Trophoblast cell (in vitro differentiated cells and primary cell): ENCODE measurements around the gene TRMT61B.

Source experiments
- DNase-seq, 2 donors: peaks; one replicate each; pipeline ENCODE4 v3.0.0-alpha.2; 2016
- H2AFZ ChIP-seq: 2 replicates; pipeline ENCODE4 v1.6.1; 2013; ENCODE audit warnings: low read length, moderate library complexity, mild to moderate bottlenecking; ENCODE audit not compliant: insufficient read depth, poor library complexity
- H2AK5ac ChIP-seq: 2 replicates; pipeline ENCODE4 v1.6.1; 2013; ENCODE audit warnings: mild to moderate bottlenecking, low read length
- H2BK120ac ChIP-seq: 2 replicates; pipeline ENCODE4 v1.6.1; 2013; ENCODE audit warnings: low read length, mild to moderate bottlenecking, moderate library complexity; ENCODE audit not compliant: insufficient read depth, poor library complexity
- H2BK12ac ChIP-seq: 2 replicates; pipeline ENCODE4 v1.6.1; 2013; ENCODE audit warnings: mild to moderate bottlenecking, low read length, moderate library complexity
- H2BK5ac ChIP-seq: 2 replicates; pipeline ENCODE4 v1.6.1; 2013; ENCODE audit warnings: low read length, low read depth, moderate library complexity, mild to moderate bottlenecking; ENCODE audit not compliant: poor library complexity
- H3K14ac ChIP-seq: 2 replicates; pipeline ENCODE4 v1.6.1; 2013; ENCODE audit warnings: mild to moderate bottlenecking, low read length
- H3K18ac ChIP-seq: 2 replicates; pipeline ENCODE4 v1.6.1; 2013; ENCODE audit warnings: mild to moderate bottlenecking, low read length
- H3K23ac ChIP-seq: 2 replicates; pipeline ENCODE4 v1.6.1; 2013; ENCODE audit warnings: low read length
- H3K27ac ChIP-seq: 2 replicates; pipeline ENCODE4 v1.5.1; 2013; ENCODE audit warnings: low read depth, mild to moderate bottlenecking, inconsistent platforms, low read length, moderate library complexity
- H3K27me3 ChIP-seq: 2 replicates; pipeline ENCODE4 v1.6.1; 2013; ENCODE audit warnings: inconsistent platforms, mild to moderate bottlenecking, low read length, moderate library complexity; ENCODE audit not compliant: insufficient read depth
- H3K36me3 ChIP-seq, 2 experiments: 1 replicate in 1 of 2; 2 replicates in 1 of 2; pipeline ENCODE4 v1.6.1; 2013; ENCODE audit warnings: low read length in 2 of 2, mild to moderate bottlenecking in 2 of 2, moderate library complexity in 1 of 2; ENCODE audit not compliant: insufficient read depth in 2 of 2, control insufficient read depth in 1 of 2
- H3K4ac ChIP-seq: 2 replicates; pipeline ENCODE4 v1.6.1; 2013; ENCODE audit warnings: low read depth, mild to moderate bottlenecking, low read length, moderate library complexity
- H3K4me1 ChIP-seq, 2 experiments: 1 replicate in 1 of 2; 2 replicates in 1 of 2; pipeline ENCODE4 v1.6.1; 2013; ENCODE audit warnings: low read length in 2 of 2, mild to moderate bottlenecking in 2 of 2, moderate library complexity in 1 of 2; ENCODE audit not compliant: insufficient read depth in 2 of 2, control insufficient read depth in 1 of 2
- H3K4me2 ChIP-seq: 2 replicates; pipeline ENCODE4 v1.6.1; 2013; ENCODE audit warnings: inconsistent platforms, mild to moderate bottlenecking, low read length, moderate library complexity
- H3K4me3 ChIP-seq: 2 replicates; pipeline ENCODE4 v1.5.1; 2013; ENCODE audit warnings: mild to moderate bottlenecking, low read depth, low read length, inconsistent platforms
- H3K79me1 ChIP-seq: one replicate; pipeline ENCODE4 v1.6.1; 2013; ENCODE audit warnings: low read length
- H3K79me2 ChIP-seq: 2 replicates; pipeline ENCODE4 v1.6.1; 2013; ENCODE audit warnings: low read length, mild to moderate bottlenecking; ENCODE audit not compliant: control insufficient read depth, insufficient read depth, poor library complexity
- H3K9ac ChIP-seq: 2 replicates; pipeline ENCODE4 v1.6.1; 2013; ENCODE audit warnings: mild to moderate bottlenecking, low read length
- H3K9me3 ChIP-seq: 2 replicates; pipeline ENCODE4 v1.6.1; 2013; ENCODE audit warnings: low read depth, mild to moderate bottlenecking, control low read depth, inconsistent platforms, low read length; ENCODE audit not compliant: insufficient read depth
- H4K12ac ChIP-seq: 2 replicates; pipeline ENCODE4 v1.6.1; 2013; ENCODE audit warnings: low read depth, mild to moderate bottlenecking, low read length, moderate library complexity
- H4K8ac ChIP-seq: 2 replicates; pipeline ENCODE4 v1.6.1; 2013; ENCODE audit warnings: low read depth, mild to moderate bottlenecking, low read length, moderate library complexity
- H4K91ac ChIP-seq: one replicate; pipeline ENCODE4 v1.6.1; 2013; ENCODE audit warnings: low read depth, mild to moderate bottlenecking, low read length, moderate library complexity
- WGBS: extraction: QIAGEN DNeasy Blood & Tissue Kit; methylation state at CpG from one replicate; pipeline ENCODE4 v1.1.7; 2013; ENCODE audit warnings: missing lambda C conversion rate; ENCODE audit not compliant: insufficient read length, insufficient coverage; ENCODE audit errors: extremely low coverage; 5-methylcytosine and 5-hydroxymethylcytosine counted together

TRMT61B gene

DNA sequence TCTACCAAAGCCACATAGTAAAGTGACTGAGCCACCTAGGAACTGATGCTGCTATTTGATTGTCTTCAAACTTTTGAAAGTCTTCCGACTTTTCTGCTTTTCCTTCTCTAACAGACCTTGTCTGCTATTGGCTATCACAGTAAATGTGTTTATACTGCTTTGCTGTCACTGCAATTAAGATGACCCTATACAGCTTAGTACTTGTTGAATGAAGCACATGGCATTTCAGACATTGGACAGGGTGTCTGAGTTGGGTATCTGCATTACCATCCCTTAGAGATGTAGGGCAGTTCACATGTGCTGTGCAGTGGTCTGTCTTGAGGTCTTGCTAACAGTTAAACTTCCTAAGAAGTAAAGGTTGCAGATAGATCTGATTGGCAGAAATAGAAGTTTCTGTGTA, 27.9 kb upstream of the TRMT61B start:
- WGBS: no CpG with 5 or more reads among the region's 1 CpG
- Histone ChIP-seq H3K79me2 (peaks cover 15% of the 10 kb centered on the region), H3K4me3 (no peak overlapping the region), H2BK12ac (no peak overlapping the region), H3K18ac (no peak overlapping the region), H4K12ac (no peak overlapping the region), H4K8ac (no peak overlapping the region), H4K91ac (no peak overlapping the region), H3K4me2 (no peak overlapping the region), H3K4ac (peak overlapping the region; percentile 98), H3K27ac (no peak overlapping the region), H3K36me3 (peaks cover 2 to 5% of the 10 kb centered on the region in 2 experiments), H3K9me3 (no peaks in the 10 kb centered on the region), H3K14ac (no peak overlapping the region), H2BK120ac (no peak overlapping the region), H3K4me1 (no peaks in the 10 kb centered on the region), H2AFZ (no peak overlapping the region), H3K23ac (no peak overlapping the region), H2BK5ac (no peak overlapping the region), H3K79me1 (peaks cover 5% of the 10 kb centered on the region), H2AK5ac (no peak overlapping the region), H3K9ac (no peak overlapping the region), H3K27me3 (no peaks in the 10 kb centered on the region)
- DNase-seq: no peak

DNA sequence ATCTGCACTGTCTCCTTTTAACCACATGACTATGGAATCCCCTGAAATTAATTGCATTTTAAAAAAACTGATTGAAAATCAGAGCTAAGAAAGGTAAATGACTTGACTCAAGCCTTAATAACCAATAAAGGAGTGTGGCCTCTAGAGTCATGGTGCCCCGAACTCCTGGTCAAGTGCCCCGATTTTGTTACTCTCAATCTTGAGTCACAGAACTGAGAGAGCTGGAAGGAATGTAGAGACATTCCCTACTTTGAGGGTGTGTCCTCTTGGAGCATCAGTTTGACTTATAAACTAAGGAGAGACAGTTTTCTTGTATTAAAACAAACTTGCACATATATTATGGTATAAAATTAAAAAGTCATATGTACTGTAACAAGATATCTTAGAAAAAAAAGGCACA, 26.8 kb upstream of the TRMT61B start:
- H2AK5ac ChIP-seq: no peak overlapping the region
- peak in 1 of 2 donors; percentile 13 for DNase-seq
- no peak overlapping the region for H2BK12ac ChIP-seq
- H4K8ac ChIP-seq: no peak overlapping the region
- no peaks in the 10 kb centered on the region for H3K27me3 ChIP-seq
- H3K79me1 ChIP-seq: peaks cover 5% of the 10 kb centered on the region
- peak overlapping the region; percentile 78 for H3K4ac ChIP-seq
- H4K12ac ChIP-seq: no peak overlapping the region
- H2AFZ ChIP-seq: no peak overlapping the region
- no peak overlapping the region for H2BK120ac ChIP-seq
- H3K4me1 ChIP-seq: no peaks in the 10 kb centered on the region
- H3K27ac ChIP-seq: no peak overlapping the region
- no peak overlapping the region for H3K18ac ChIP-seq
- H3K14ac ChIP-seq: no peak overlapping the region
- H3K9ac ChIP-seq: no peak overlapping the region
- H3K9me3 ChIP-seq: no peaks in the 10 kb centered on the region
- no CpG with 5 or more reads among the region's 2 CpGs for WGBS
- H3K23ac ChIP-seq: no peak overlapping the region
- H3K79me2 ChIP-seq: peaks cover 15% of the 10 kb centered on the region
- H2BK5ac ChIP-seq: no peak overlapping the region
- no peak overlapping the region for H3K4me2 ChIP-seq
- H3K4me3 ChIP-seq: no peak overlapping the region
- H4K91ac ChIP-seq: no peak overlapping the region
- H3K36me3 ChIP-seq: no peaks in the 10 kb centered on the region

DNA sequence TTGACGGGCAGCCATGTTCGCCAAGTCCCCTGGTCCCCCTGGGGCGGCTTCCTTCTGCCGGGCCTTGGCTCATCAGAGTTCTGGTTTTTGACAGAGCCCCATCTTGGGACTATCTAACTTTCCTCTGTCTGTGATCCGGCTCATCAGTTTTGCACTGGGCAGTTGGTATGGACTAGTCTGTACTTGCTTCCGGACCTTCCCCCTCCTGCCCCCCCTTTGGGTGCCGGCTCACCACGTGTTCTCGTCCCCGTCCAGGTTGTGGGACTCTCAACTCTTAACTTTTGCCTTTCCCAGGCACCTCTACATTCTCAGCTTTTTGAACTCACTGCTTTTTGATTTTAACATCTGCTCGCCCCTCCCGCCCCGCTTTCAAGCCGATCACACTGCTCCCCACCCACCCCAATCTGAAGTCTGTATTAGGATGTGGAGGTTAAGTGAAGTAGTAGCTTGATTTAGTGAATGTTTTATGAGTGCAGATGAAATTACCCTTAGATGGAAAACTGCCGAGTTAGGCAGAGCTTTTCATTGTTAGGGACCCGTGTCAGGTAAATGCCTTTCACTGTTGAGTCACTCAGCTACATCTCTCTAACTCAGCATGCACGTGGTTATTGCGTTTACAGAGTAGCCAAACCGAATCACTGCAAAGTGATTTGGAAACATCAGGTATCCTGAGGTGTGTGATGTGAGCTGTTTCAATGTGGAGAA, 25.2 kb upstream of the TRMT61B start:
- H2AFZ ChIP-seq: peak overlapping the region; percentile 53
- H3K79me1 ChIP-seq: peaks cover 5% of the 10 kb centered on the region
- peak overlapping the region; percentile 50 for H2BK120ac ChIP-seq
- peak overlapping the region; percentile 60 for H2AK5ac ChIP-seq
- H3K27ac ChIP-seq: peak overlapping the region; percentile 59
- peak overlapping the region; percentile 23 for H2BK5ac ChIP-seq
- peak overlapping the region; percentile 72 for H3K4me2 ChIP-seq
- no CpG with 5 or more reads among the region's 19 CpGs for WGBS
- no peak overlapping the region for H2BK12ac ChIP-seq
- H3K14ac ChIP-seq: peak overlapping the region; percentile 89
- H3K4ac ChIP-seq: peak overlapping the region; percentile 92
- no peak overlapping the region for H3K23ac ChIP-seq
- peak; percentile 35 to 67 for DNase-seq
- H3K36me3 ChIP-seq: no peaks in the 10 kb centered on the region
- H4K8ac ChIP-seq: peak overlapping the region; percentile 92
- H3K9me3 ChIP-seq: no peaks in the 10 kb centered on the region
- peak overlapping the region; percentile 100 for H3K4me3 ChIP-seq
- no peaks in the 10 kb centered on the region for H3K27me3 ChIP-seq
- H3K18ac ChIP-seq: peak overlapping the region; percentile 77
- no peaks in the 10 kb centered on the region for H3K4me1 ChIP-seq
- peak overlapping the region; percentile 99 for H3K9ac ChIP-seq
- H4K91ac ChIP-seq: peak overlapping the region; percentile 90
- H4K12ac ChIP-seq: peak overlapping the region; percentile 75
- H3K79me2 ChIP-seq: peaks cover 15% of the 10 kb centered on the region

DNA sequence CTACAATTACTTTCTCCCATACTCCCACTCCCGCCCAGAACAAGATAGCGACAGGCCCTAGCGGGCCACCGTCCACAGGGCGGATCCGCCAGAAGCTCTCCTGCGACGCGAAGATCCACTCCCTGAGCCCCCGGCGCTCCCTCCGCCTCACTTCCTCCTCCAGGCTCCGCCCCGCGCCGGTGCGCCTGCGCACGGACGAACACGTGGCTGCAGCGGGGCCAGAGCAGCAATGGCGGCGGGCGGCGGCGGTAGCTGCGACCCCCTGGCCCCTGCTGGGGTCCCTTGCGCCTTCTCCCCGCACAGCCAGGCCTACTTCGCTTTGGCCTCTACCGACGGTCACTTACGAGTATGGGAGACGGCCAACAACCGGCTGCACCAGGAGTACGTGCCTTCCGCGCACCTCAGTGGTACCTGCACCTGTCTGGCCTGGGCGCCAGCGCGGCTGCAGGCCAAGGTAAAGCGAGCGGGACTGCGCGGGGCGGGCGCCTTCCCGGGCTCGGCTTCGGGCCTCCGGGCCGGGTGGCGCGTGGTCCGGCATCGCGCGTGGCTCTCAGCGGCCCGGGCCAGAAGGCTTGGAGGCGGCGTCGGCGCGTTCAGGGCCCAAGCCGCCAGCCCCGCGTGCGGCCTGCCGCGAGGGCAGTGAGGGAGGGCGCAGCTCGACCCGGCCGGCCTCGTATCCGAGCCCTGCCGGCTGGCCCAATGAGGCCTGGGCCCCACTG, 24.5 kb upstream of the TRMT61B start, which contains the start of gene WDR43:
Gene WDR43, plus strand, starts transcription at position 198 of the 719 bp plus-strand sequence. Its CDS starts 32 bp downstream, at position 230.
- Histone ChIP-seq H3K4me1 (no peaks in the 10 kb centered on the region), H2BK5ac (peak within 1 kb of the TSS; percentile 23), H3K36me3 (no peaks in the 10 kb centered on the region), H4K8ac (peak within 1 kb of the TSS; percentile 92), H4K12ac (peak within 1 kb of the TSS; percentile 75), H3K4ac (peak within 1 kb of the TSS; percentile 92), H2BK12ac (no peak within 1 kb of the TSS), H3K9ac (peak within 1 kb of the TSS; percentile 99), H3K9me3 (no peaks in the 10 kb centered on the region), H3K79me2 (peaks cover 15% of the 10 kb centered on the region), H2BK120ac (peak within 1 kb of the TSS; percentile 50), H3K4me3 (peak within 1 kb of the TSS; percentile 100), H2AK5ac (peak within 1 kb of the TSS; percentile 60), H3K27ac (peak within 1 kb of the TSS; percentile 59), H3K23ac (no peak within 1 kb of the TSS), H3K18ac (peak within 1 kb of the TSS; percentile 77), H3K79me1 (peaks cover 5% of the 10 kb centered on the region), H3K14ac (peak within 1 kb of the TSS; percentile 89), H3K4me2 (peak within 1 kb of the TSS; percentile 72), H2AFZ (peak within 1 kb of the TSS; percentile 53), H4K91ac (peak within 1 kb of the TSS; percentile 90), H3K27me3 (no peaks in the 10 kb centered on the region)
- DNase-seq: peak; percentile 99 to 100
- no CpG with 5 or more reads among the region's 79 CpGs for WGBS
